NB4 (cell line): ENCODE data around the gene RUFY3.

Source experiments
- POLR2A ChIP-seq: IDR thresholded peaks from 2 replicates; pipeline ENCODE4 v1.6.1; 2011; ENCODE audit warnings: mild to moderate bottlenecking; ENCODE audit not compliant: insufficient read length; ENCODE audit errors: extremely low read depth
- TF ChIP-seq, protein P1 (sequence below): IDR thresholded peaks from one replicate; pipeline ENCODE4 v1.5.1; 2012; ENCODE audit warnings: low read depth, low read length
- TF ChIP-seq, protein P2 (sequence below): IDR thresholded peaks from 2 replicates; pipeline ENCODE4 v1.6.1; 2011; ENCODE audit warnings: low read depth, low read length

DNA sequence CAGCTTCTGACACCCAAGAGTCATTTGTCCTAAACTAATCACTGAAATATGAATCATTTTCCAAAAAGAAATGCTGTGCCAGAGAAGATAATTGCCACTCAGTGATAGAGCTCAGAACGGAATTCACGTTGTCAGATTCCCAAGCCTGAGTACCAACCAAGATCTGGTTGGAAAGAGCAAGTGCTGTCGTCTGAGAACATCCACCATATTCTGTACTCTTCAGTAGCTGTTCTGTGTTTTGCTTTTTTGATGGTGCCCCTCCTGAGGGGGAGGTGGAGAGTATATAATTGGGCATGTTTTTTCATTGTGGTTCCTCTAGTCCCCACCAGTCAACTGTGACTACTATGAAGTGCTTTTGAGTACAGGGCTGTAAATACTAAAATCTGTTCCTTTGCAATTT is 13.2 kb downstream of the RUFY3 start:
- TF ChIP-seq, protein P1, sequence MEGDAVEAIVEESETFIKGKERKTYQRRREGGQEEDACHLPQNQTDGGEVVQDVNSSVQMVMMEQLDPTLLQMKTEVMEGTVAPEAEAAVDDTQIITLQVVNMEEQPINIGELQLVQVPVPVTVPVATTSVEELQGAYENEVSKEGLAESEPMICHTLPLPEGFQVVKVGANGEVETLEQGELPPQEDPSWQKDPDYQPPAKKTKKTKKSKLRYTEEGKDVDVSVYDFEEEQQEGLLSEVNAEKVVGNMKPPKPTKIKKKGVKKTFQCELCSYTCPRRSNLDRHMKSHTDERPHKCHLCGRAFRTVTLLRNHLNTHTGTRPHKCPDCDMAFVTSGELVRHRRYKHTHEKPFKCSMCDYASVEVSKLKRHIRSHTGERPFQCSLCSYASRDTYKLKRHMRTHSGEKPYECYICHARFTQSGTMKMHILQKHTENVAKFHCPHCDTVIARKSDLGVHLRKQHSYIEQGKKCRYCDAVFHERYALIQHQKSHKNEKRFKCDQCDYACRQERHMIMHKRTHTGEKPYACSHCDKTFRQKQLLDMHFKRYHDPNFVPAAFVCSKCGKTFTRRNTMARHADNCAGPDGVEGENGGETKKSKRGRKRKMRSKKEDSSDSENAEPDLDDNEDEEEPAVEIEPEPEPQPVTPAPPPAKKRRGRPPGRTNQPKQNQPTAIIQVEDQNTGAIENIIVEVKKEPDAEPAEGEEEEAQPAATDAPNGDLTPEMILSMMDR, result no peak
- TF ChIP-seq POLR2A, result no peak
- TF ChIP-seq, protein P2, sequence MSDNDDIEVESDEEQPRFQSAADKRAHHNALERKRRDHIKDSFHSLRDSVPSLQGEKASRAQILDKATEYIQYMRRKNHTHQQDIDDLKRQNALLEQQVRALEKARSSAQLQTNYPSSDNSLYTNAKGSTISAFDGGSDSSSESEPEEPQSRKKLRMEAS, result no peak
